Kidney epithelial cell (primary cell): ENCODE data around the gene FILIP1L. TPM values are rescaled to one million over a fixed set of nuclear protein-coding genes. Genes with fewer than 3 reads are reported as not detected.
A peak's percentile ranks its signal among the peaks of the same experiment; 100 is the strongest.

Experiments used
- DNase-seq: peaks from one replicate; pipeline ENCODE4 v3.0.0-alpha.2; 2010; ENCODE audit warnings: low read depth
- H3K27me3 ChIP-seq: 2 replicates; pipeline ENCODE4 v1.6.0; 2011; ENCODE audit warnings: low read length; ENCODE audit not compliant: control insufficient read depth, insufficient read depth
- H3K36me3 ChIP-seq: 2 replicates; pipeline ENCODE4 v1.5.1; 2011; ENCODE audit warnings: low read length; ENCODE audit not compliant: control insufficient read depth, insufficient read depth
- H3K4me3 ChIP-seq: 2 replicates; pipeline ENCODE4 v1.5.1; 2011; ENCODE audit warnings: low read depth, mild to moderate bottlenecking, control low read depth, low read length
- CTCF ChIP-seq: IDR thresholded peaks from 2 replicates; pipeline ENCODE4 v1.5.1; 2011; ENCODE audit warnings: mild to moderate bottlenecking, moderate library complexity, low read length, control low read depth, inconsistent platforms; ENCODE audit not compliant: insufficient read depth, poor library complexity, severe bottlenecking
- total RNA-seq: library from RNA; depleted of rRNA; stranded (reverse); fragments of >200 nt; gene quantifications from 2 replicates; pipeline ENCODE4 v1.2.3, GENCODE V29; 2015

FILIP1L gene
- total RNA-seq, 1 donor from 2014 or later: 15.6 TPM

GRCh38 chr3:100088735-100089368 is 25.4 kb downstream of the FILIP1L start:
- H3K36me3 ChIP-seq: no peaks in the 10 kb centered on the region
- no peaks in the 10 kb centered on the region for H3K27me3 ChIP-seq
- no peak for TF ChIP-seq CTCF
- no peak overlapping the region for H3K4me3 ChIP-seq
- DNase-seq: no peak

DNA sequence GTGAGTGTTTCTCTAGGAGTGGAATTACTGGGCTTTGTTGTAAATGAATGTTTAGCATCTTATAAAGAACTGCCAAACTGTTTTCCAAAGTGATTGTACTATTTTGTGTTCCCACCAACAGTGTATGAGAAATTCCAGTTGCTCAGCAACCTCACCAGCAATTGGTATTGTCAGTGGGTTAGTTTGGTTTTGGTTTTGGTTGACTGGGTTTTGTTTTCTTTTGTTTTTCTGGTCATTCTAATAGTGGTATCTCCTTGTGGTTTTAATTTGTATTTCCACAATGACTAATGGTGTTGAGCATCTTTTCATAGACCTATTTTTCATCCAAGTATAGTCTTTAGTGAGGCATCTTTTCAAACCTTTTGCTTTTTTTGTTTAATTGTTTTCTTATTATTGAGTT is 27.1 kb downstream of the FILIP1L start:
- peak; percentile 79 for DNase-seq
- H3K27me3 ChIP-seq: no peaks in the 10 kb centered on the region
- no peaks in the 10 kb centered on the region for H3K36me3 ChIP-seq
- no peak for TF ChIP-seq CTCF
- H3K4me3 ChIP-seq: no peak overlapping the region

DNA sequence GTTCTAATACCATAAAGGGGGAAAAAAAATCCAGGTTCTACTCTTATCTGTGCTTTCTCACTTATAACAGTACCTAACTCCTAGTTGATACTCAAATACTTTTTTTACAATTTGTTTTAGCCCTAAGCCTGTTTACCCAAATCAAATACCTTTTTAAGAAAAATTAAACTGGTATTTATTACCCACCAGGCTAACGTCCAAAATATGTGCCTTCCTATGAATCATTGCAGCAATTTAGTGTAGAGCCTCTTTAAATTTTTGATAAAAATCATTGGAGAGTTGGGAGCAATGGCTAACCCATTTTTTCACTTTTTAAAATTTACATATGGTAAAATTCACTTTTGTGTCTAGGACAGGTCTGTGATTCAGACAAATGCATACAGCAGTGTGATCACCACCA is 27.9 kb downstream of the FILIP1L start:
- Histone ChIP-seq H3K27me3 (no peaks in the 10 kb centered on the region), H3K36me3 (no peaks in the 10 kb centered on the region), H3K4me3 (no peak overlapping the region)
- DNase-seq: no peak
- TF ChIP-seq CTCF: no peak

DNA sequence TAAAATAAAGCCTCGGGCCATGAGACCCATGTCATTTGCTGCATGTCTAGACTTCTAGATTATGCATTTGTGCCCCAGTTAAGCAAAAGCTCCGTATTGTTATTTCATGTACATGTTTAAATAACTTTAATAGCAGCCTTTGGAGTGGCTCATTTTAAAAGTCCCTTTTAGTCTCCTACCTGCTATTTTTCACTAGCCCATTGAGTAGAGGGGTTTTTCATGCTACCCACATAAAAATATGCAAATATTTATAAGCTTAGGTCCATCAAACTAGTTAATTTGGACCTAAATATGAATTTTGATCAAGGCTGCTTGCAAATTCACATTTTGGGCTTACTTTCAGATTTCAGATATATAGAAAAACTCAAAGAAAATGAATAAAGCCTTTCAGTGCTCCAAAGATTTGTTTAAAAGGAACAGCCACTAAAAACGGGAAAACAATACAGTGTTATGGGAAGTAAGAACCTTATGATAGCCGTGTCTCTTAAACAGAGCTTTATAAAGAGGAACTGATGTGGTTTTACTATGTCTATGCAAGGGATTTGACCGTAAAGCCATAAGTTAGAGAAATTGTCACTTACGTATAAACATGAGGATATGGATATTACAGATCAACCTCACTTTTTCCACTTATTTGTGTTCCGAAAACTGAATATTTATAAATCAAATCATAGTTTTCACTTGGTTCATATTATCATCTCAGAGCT is 30.0 kb downstream of the FILIP1L start:
- DNase-seq: no peak
- H3K36me3 ChIP-seq: no peaks in the 10 kb centered on the region
- H3K27me3 ChIP-seq: no peaks in the 10 kb centered on the region
- no peak for TF ChIP-seq CTCF
- no peak overlapping the region for H3K4me3 ChIP-seq

DNA sequence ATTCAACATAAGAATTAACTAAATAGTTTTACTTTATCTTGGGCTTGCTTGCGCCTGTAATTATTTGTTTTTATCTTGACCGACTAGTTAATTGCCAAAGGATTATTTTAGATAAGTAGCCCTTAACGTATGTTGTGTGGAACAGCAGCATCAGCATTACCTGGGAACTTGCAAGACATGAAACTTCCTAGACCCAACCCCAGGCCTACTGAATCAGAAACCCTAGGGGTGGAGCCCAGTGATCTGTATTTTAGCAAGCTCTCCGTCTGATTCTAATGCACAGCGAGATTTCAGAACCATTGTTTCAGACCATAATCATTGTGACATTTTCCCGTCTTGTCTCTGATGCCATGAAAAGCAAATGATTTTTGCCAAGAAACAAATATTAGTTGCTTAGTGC is 31.1 kb downstream of the FILIP1L start:
- TF ChIP-seq CTCF: no peak
- Histone ChIP-seq H3K27me3 (no peaks in the 10 kb centered on the region), H3K4me3 (no peak overlapping the region), H3K36me3 (no peaks in the 10 kb centered on the region)
- DNase-seq: no peak

DNA sequence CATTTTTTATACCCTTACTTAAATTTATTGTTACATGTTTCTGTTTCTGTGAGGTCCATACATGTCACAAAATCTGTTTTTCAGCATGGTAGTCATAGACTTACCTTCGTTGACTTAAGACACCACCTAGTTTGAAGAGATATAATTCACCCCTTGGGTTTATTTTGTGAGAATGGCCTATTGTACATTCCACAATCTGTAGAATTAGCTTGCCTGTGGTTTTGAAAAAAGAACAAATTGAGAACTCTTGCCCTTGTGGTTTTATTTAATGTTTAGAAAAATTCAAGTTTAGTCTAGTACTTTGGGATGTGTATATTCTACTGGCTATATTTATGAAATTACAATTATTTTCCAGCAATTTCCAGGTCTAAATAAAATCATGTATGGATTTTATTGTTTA is 31.6 kb downstream of the FILIP1L start:
- no peak for TF ChIP-seq CTCF
- no peaks in the 10 kb centered on the region for H3K27me3 ChIP-seq
- no peaks in the 10 kb centered on the region for H3K36me3 ChIP-seq
- DNase-seq: no peak
- H3K4me3 ChIP-seq: no peak overlapping the region
